H9 (cell line): ENCODE results near the gene SMIM32. TPM values are rescaled to one million over a fixed set of nuclear protein-coding genes. Genes with fewer than 3 reads are reported as not detected.

ENCODE experiments used
- DNase-seq: peaks from one replicate; pipeline ENCODE4 v3.0.0-alpha.2; 2017
- H2AFZ ChIP-seq: one replicate; pipeline ENCODE4 v1.6.1; 2013; ENCODE audit warnings: mild to moderate bottlenecking, low read length, control low read depth, moderate library complexity
- H2AK5ac ChIP-seq: 2 replicates; pipeline ENCODE4 v1.6.1; 2013; ENCODE audit warnings: low read length, control low read depth, mixed read lengths; ENCODE audit not compliant: insufficient read length
- H2BK120ac ChIP-seq: one replicate; pipeline ENCODE4 v1.6.1; 2013; ENCODE audit warnings: low read depth, mild to moderate bottlenecking, low read length, control low read depth, inconsistent platforms; ENCODE audit not compliant: poor library complexity, severe bottlenecking
- H2BK12ac ChIP-seq: 2 replicates; pipeline ENCODE4 v1.6.1; 2013; ENCODE audit warnings: low read length, control low read depth, mixed read lengths, low read depth; ENCODE audit not compliant: insufficient read length
- H2BK15ac ChIP-seq: 2 replicates; pipeline ENCODE4 v1.6.1; 2013; ENCODE audit warnings: low read depth, low read length, control low read depth
- H2BK20ac ChIP-seq: one replicate; pipeline ENCODE4 v1.6.1; 2013; ENCODE audit warnings: low read depth, mild to moderate bottlenecking, low read length, control low read depth, inconsistent platforms; ENCODE audit not compliant: poor library complexity, severe bottlenecking
- H2BK5ac ChIP-seq: 2 replicates; pipeline ENCODE4 v1.6.1; 2013; ENCODE audit warnings: low read length, control low read depth, mixed read lengths; ENCODE audit not compliant: insufficient read length
- H3K14ac ChIP-seq: 2 replicates; pipeline ENCODE4 v1.6.1; 2013; ENCODE audit warnings: low read length, control low read depth; ENCODE audit not compliant: insufficient read depth
- H3K18ac ChIP-seq: 2 replicates; pipeline ENCODE4 v1.6.1; 2013; ENCODE audit warnings: low read depth, mild to moderate bottlenecking, mixed read lengths, low read length, control low read depth; ENCODE audit not compliant: insufficient read length
- H3K23ac ChIP-seq: 2 replicates; pipeline ENCODE4 v1.6.1; 2013; ENCODE audit warnings: low read length, control low read depth, mixed read lengths, low read depth; ENCODE audit not compliant: insufficient read length
- H3K23me2 ChIP-seq: 2 replicates; pipeline ENCODE4 v1.6.1; 2013; ENCODE audit warnings: low read depth, mild to moderate bottlenecking, mixed read lengths, low read length, control low read depth; ENCODE audit not compliant: insufficient read length, poor library complexity, severe bottlenecking
- H3K27ac ChIP-seq: 2 replicates; pipeline ENCODE4 v1.5.1; 2013; ENCODE audit warnings: low read length, control low read depth, mixed read lengths, low read depth; ENCODE audit not compliant: insufficient read length
- H3K27me3 ChIP-seq: 2 replicates; pipeline ENCODE4 v1.6.1; 2013; ENCODE audit warnings: low read length, control low read depth, inconsistent platforms; ENCODE audit not compliant: insufficient read depth
- H3K4ac ChIP-seq: 2 replicates; pipeline ENCODE4 v1.6.1; 2013; ENCODE audit warnings: low read depth, mild to moderate bottlenecking, control low read depth, inconsistent platforms, low read length, moderate library complexity
- H3K4me1 ChIP-seq: 2 replicates; pipeline ENCODE4 v1.6.1; 2013; ENCODE audit warnings: low read length, control low read depth, inconsistent platforms; ENCODE audit not compliant: insufficient read depth
- H3K4me2 ChIP-seq: 2 replicates; pipeline ENCODE4 v1.6.1; 2013; ENCODE audit warnings: low read length, control low read depth, mixed read lengths; ENCODE audit not compliant: insufficient read length, insufficient read depth
- H3K56ac ChIP-seq: 2 replicates; pipeline ENCODE4 v1.6.1; 2013; ENCODE audit warnings: low read depth, mild to moderate bottlenecking, mixed read lengths, low read length, control low read depth; ENCODE audit not compliant: insufficient read length
- H3K79me1 ChIP-seq: 2 replicates; pipeline ENCODE4 v1.6.1; 2013; ENCODE audit warnings: low read depth, mild to moderate bottlenecking, moderate library complexity, low read length, control low read depth, inconsistent platforms; ENCODE audit not compliant: insufficient read depth, poor library complexity, severe bottlenecking
- H3K79me2 ChIP-seq: 2 replicates; pipeline ENCODE4 v1.6.1; 2013; ENCODE audit warnings: low read length, control low read depth, inconsistent platforms; ENCODE audit not compliant: insufficient read depth
- H3K9ac ChIP-seq: 2 replicates; pipeline ENCODE4 v1.6.1; 2013; ENCODE audit warnings: low read length, control low read depth, mixed read lengths; ENCODE audit not compliant: insufficient read length; ENCODE audit errors: extremely low read depth
- H3K9me3 ChIP-seq: one replicate; pipeline ENCODE4 v1.6.1; 2013; ENCODE audit warnings: low read depth, low read length, inconsistent platforms; ENCODE audit not compliant: control insufficient read depth
- H3T11ph ChIP-seq: one replicate; pipeline ENCODE4 v1.6.1; 2013; ENCODE audit warnings: mild to moderate bottlenecking, low read length, control low read depth, inconsistent platforms
- H4K20me1 ChIP-seq: one replicate; pipeline ENCODE4 v1.6.1; 2013; ENCODE audit not compliant: control insufficient read depth, insufficient read length, insufficient read depth
- H4K5ac ChIP-seq: 2 replicates; pipeline ENCODE4 v1.6.1; 2013; ENCODE audit warnings: low read depth, mild to moderate bottlenecking, mixed read lengths, low read length, control low read depth; ENCODE audit not compliant: insufficient read length
- H4K8ac ChIP-seq: replicated peaks from 2 replicates; pipeline ENCODE4 v1.6.1; 2013; ENCODE audit warnings: low read length, control low read depth, mixed read lengths, low read depth; ENCODE audit not compliant: insufficient read length
- H4K91ac ChIP-seq: 2 replicates; pipeline ENCODE4 v1.6.1; 2013; ENCODE audit warnings: low read depth, mild to moderate bottlenecking, moderate library complexity, mixed read lengths, low read length, control low read depth; ENCODE audit not compliant: insufficient read length
- H3K27ac Mint-ChIP-seq, 3 experiments: 2 replicates in 2 of 3; 3 replicates in 1 of 3; pipeline ENCODE4 v1.8.0; 2020 to 2021; ENCODE audit warnings: mixed read lengths in 3 of 3, mild to moderate bottlenecking in 1 of 3, moderate library complexity in 1 of 3
- H3K27me3 Mint-ChIP-seq: 2 replicates; pipeline ENCODE4 v1.8.0; 2021; ENCODE audit warnings: low read depth, mild to moderate bottlenecking, moderate library complexity, mixed read lengths
- H3K36me3 Mint-ChIP-seq, 3 experiments: 2 replicates in 2 of 3; 3 replicates in 1 of 3; pipeline ENCODE4 v1.8.0; 2020 to 2021; ENCODE audit warnings: low read depth in 3 of 3, mixed read lengths in 3 of 3; ENCODE audit not compliant: insufficient read depth in 1 of 3
- H3K4me1 Mint-ChIP-seq, 2 experiments: 2 replicates each; pipeline ENCODE4 v1.8.0; 2020; ENCODE audit warnings: mixed read lengths in 2 of 2
- H3K4me3 Mint-ChIP-seq, 2 experiments: 2 replicates in 1 of 2; 3 replicates in 1 of 2; pipeline ENCODE4 v1.8.0; 2020 to 2021; ENCODE audit warnings: mild to moderate bottlenecking in 2 of 2, mixed read lengths in 2 of 2, moderate library complexity in 1 of 2
- H3K9me3 Mint-ChIP-seq, 2 experiments: 2 replicates in 1 of 2; 3 replicates in 1 of 2; pipeline ENCODE4 v1.8.0; 2020; ENCODE audit warnings: mild to moderate bottlenecking in 2 of 2, mixed read lengths in 2 of 2, moderate library complexity in 1 of 2
- CTCF ChIP-seq: fragments of 200-600 bp; sonication (generic); conservative IDR thresholded peaks from 3 replicates; pipeline ENCODE4 v1.8.0; 2021; ENCODE audit warnings: antibody characterized with exemption, mild to moderate bottlenecking
- WGBS: extraction: QIAGEN DNeasy Blood & Tissue Kit; methylation state at CpG from one replicate; pipeline ENCODE4 v1.1.7; 2013; ENCODE audit warnings: missing lambda C conversion rate, low lambda C conversion rate, mixed read lengths; ENCODE audit not compliant: insufficient read length; ENCODE audit errors: extremely low coverage; 5-methylcytosine and 5-hydroxymethylcytosine counted together
- total RNA-seq: library from RNA; stranded (reverse); gene quantifications from 2 replicates; pipeline ENCODE4 v1.2.1, GENCODE V29; 2021

SMIM32 gene
- total RNA-seq, 1 experiment from 2014 or later = not detected

DNA sequence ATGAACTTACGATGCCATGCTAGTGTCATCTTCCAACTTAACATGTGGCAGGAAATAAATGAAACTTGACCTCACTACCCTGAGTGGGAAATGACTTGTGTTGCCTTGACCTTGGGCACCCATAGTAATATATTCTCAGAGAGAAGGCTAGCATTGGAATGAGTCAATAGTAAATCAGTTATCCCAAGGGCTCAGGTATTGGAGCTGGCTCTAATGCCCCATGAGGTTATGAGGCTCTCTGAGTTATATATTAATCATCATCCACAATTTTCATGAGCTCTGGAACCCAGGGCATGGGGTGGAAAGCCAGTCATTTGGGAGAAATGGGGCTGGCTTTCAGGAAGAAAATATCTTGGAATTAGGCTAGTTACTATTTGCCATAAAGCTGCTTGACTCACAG lies 42.4 kb upstream of the SMIM32 start:
- Mint-ChIP-seq H3K36me3 (no peaks in the 10 kb centered on the region), H3K27ac (no peak overlapping the region), H3K9me3 (no peaks in the 10 kb centered on the region; a peak in 1 of 5 replicates), H3K4me3 (no peak overlapping the region), H3K4me1 (peaks cover 20 to 24% of the 10 kb centered on the region in 2 experiments), H3K27me3 (peaks cover 7% of the 10 kb centered on the region)
- Histone ChIP-seq H2BK15ac (no peak overlapping the region), H4K8ac (no peak overlapping the region), H4K91ac (no peak overlapping the region), H3K14ac (no peak overlapping the region), H2BK5ac (no peak overlapping the region), H3K23me2 (no peaks in the 10 kb centered on the region), H3K56ac (no peak overlapping the region), H4K20me1 (no peaks in the 10 kb centered on the region), H3K23ac (no peak overlapping the region), H2BK12ac (no peak overlapping the region), H3K4me1 (no peaks in the 10 kb centered on the region; the same call in 1 of the 2 replicates), H3T11ph (no peak overlapping the region), H3K27me3 (no peaks in the 10 kb centered on the region), H3K9ac (no peak overlapping the region), H3K18ac (no peak overlapping the region), H3K9me3 (no peaks in the 10 kb centered on the region), H3K4ac (no peak overlapping the region), H3K27ac (no peak overlapping the region), H4K5ac (no peak overlapping the region), H3K79me1 (no peaks in the 10 kb centered on the region), H3K4me2 (no peak overlapping the region), H2AK5ac (no peak overlapping the region), H2AFZ (no peak overlapping the region), H2BK20ac (no peak overlapping the region), H2BK120ac (no peak overlapping the region), H3K79me2 (no peaks in the 10 kb centered on the region)
- DNase-seq = no peak
- no peak for TF ChIP-seq CTCF
- no CpG with 5 or more reads among the region's 1 CpG for WGBS
